ENCODE data around the gene GNPTG. TPM values are rescaled to one million over a fixed set of nuclear protein-coding genes. Genes with fewer than 3 reads are reported as not detected.

The GNPTG gene
- total and polyA plus RNA-seq, 2 of the 13 experiments (the other 11 are each of a cell fraction or from before 2014, with no cell fraction given) = 22.7 to 71.1 TPM

DNA sequence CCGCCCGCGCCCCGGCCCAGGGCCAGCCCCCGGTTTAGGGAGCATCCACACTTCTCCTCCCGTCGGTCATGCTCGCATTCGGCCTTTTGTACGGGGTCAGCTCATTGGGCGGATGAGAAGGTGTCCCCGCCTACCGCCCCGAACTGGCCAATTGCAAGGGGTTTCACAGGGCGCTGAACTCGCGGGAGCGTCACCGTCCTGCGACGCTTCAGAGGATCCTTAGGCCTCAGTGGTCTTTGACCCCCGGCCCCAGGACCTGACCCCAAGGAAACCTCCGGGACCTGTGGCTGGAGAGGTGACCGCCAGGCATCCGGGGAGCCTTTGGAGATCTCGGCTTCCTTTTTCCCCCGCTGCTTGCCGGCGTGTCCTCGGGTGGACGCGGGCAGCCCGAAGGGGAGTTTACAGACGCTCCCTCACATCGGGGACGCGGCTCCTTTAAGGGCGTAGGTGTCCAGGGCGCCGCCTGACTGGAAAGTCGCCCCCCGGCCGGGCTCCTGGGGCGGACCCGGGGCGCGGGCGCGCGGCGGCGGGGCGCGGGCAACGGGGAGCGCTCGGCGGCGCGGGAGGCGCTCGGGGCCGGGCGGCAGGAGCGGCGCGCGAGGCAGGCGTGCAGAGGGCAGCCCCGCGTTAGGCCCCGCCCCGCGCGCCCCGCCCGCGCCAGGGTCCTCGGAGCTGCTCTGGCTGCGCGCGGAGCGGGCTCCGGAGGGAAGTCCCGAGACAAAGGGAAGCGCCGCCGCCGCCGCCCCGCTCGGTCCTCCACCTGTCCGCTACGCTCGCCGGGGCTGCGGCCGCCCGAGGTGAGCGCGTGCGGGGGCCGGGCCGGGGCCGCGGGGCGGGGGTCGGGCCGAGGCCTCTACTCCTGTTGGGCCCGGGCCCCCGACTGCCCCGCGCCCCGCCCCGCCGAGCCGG lies 42.5 kb upstream of the GNPTG start, which contains the start of gene UBE2I (continued):
- TF ChIP-seq, protein P1, sequence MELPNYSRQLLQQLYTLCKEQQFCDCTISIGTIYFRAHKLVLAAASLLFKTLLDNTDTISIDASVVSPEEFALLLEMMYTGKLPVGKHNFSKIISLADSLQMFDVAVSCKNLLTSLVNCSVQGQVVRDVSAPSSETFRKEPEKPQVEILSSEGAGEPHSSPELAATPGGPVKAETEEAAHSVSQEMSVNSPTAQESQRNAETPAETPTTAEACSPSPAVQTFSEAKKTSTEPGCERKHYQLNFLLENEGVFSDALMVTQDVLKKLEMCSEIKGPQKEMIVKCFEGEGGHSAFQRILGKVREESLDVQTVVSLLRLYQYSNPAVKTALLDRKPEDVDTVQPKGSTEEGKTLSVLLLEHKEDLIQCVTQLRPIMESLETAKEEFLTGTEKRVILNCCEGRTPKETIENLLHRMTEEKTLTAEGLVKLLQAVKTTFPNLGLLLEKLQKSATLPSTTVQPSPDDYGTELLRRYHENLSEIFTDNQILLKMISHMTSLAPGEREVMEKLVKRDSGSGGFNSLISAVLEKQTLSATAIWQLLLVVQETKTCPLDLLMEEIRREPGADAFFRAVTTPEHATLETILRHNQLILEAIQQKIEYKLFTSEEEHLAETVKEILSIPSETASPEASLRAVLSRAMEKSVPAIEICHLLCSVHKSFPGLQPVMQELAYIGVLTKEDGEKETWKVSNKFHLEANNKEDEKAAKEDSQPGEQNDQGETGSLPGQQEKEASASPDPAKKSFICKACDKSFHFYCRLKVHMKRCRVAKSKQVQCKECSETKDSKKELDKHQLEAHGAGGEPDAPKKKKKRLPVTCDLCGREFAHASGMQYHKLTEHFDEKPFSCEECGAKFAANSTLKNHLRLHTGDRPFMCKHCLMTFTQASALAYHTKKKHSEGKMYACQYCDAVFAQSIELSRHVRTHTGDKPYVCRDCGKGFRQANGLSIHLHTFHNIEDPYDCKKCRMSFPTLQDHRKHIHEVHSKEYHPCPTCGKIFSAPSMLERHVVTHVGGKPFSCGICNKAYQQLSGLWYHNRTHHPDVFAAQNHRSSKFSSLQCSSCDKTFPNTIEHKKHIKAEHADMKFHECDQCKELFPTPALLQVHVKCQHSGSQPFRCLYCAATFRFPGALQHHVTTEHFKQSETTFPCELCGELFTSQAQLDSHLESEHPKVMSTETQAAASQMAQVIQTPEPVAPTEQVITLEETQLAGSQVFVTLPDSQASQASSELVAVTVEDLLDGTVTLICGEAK (IDR thresholded peaks at IDR 0.05) = no peak
- TF ChIP-seq, protein P1 (CRISPR knock-in tag; IDR thresholded peaks at IDR 0.05) = peak; percentile 91
- TF ChIP-seq SNRNP70 (IDR thresholded peaks at IDR 0.05; ENCODE audit: low read depth, low read length) = no peak
- TF ChIP-seq, protein P2, sequence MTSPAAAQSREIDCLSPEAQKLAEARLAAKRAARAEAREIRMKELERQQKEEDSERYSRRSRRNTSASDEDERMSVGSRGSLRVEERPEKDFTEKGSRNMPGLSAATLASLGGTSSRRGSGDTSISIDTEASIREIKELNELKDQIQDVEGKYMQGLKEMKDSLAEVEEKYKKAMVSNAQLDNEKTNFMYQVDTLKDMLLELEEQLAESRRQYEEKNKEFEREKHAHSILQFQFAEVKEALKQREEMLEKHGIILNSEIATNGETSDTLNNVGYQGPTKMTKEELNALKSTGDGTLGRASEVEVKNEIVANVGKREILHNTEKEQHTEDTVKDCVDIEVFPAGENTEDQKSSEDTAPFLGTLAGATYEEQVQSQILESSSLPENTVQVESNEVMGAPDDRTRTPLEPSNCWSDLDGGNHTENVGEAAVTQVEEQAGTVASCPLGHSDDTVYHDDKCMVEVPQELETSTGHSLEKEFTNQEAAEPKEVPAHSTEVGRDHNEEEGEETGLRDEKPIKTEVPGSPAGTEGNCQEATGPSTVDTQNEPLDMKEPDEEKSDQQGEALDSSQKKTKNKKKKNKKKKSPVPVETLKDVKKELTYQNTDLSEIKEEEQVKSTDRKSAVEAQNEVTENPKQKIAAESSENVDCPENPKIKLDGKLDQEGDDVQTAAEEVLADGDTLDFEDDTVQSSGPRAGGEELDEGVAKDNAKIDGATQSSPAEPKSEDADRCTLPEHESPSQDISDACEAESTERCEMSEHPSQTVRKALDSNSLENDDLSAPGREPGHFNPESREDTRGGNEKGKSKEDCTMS (CRISPR knock-in tag; conservative IDR thresholded peaks at IDR 0.05) = no peak
- TF ChIP-seq, protein P3, sequence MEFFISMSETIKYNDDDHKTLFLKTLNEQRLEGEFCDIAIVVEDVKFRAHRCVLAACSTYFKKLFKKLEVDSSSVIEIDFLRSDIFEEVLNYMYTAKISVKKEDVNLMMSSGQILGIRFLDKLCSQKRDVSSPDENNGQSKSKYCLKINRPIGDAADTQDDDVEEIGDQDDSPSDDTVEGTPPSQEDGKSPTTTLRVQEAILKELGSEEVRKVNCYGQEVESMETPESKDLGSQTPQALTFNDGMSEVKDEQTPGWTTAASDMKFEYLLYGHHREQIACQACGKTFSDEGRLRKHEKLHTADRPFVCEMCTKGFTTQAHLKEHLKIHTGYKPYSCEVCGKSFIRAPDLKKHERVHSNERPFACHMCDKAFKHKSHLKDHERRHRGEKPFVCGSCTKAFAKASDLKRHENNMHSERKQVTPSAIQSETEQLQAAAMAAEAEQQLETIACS (CRISPR knock-in tag; IDR thresholded peaks at IDR 0.05) = no peak
- TF ChIP-seq KLF11 (CRISPR knock-in tag; IDR thresholded peaks at IDR 0.05) = peak; percentile 91
- TF ChIP-seq SPEN (CRISPR knock-in tag; IDR thresholded peaks at IDR 0.05; ENCODE audit: low read depth) = peak; percentile 100; the same call in 1 of the 2 replicates
- TF ChIP-seq ZSCAN9 (CRISPR knock-in tag; IDR thresholded peaks at IDR 0.05; ENCODE audit: borderline replicate concordance) = peak; percentile 66; the same call in 1 of the 2 replicates
- TF ChIP-seq ZNF33B (CRISPR knock-in tag; IDR thresholded peaks at IDR 0.05) = peak; percentile 92; the same call in 1 of the 2 replicates
- TF ChIP-seq, protein P4, sequence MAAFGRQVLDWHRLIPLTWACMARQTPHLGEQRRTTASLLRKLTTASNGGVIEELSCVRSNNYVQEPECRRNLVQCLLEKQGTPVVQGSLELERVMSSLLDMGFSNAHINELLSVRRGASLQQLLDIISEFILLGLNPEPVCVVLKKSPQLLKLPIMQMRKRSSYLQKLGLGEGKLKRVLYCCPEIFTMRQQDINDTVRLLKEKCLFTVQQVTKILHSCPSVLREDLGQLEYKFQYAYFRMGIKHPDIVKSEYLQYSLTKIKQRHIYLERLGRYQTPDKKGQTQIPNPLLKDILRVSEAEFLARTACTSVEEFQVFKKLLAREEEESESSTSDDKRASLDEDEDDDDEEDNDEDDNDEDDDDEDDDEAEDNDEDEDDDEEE (CRISPR knock-in tag; IDR thresholded peaks at IDR 0.05) = peak; percentile 73; the same call in 1 of the 2 replicates
- TF ChIP-seq, protein P5, sequence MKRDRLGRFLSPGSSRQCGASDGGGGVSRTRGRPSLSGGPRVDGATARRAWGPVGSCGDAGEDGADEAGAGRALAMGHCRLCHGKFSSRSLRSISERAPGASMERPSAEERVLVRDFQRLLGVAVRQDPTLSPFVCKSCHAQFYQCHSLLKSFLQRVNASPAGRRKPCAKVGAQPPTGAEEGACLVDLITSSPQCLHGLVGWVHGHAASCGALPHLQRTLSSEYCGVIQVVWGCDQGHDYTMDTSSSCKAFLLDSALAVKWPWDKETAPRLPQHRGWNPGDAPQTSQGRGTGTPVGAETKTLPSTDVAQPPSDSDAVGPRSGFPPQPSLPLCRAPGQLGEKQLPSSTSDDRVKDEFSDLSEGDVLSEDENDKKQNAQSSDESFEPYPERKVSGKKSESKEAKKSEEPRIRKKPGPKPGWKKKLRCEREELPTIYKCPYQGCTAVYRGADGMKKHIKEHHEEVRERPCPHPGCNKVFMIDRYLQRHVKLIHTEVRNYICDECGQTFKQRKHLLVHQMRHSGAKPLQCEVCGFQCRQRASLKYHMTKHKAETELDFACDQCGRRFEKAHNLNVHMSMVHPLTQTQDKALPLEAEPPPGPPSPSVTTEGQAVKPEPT (CRISPR knock-in tag; IDR thresholded peaks at IDR 0.05; ENCODE audit: low read depth) = no peak
- TF ChIP-seq POLR2G (IDR thresholded peaks at IDR 0.05; ENCODE audit: low read depth, low read length) = peak; percentile 61
